T-cell (primary cell): ENCODE data around the gene CNOT9. TPM values are rescaled to one million over a fixed set of nuclear protein-coding genes. Genes with fewer than 3 reads are reported as not detected.

Experiments
- ATAC-seq, 4 experiments: fragments of 200-7000 bp in 3 of 4; fragments of 150-1000 bp in 1 of 4; cut with Tn5 transposase; replicated peaks in 1 of 4; 1 replicate in 3 of 4; 2 replicates in 1 of 4; pipeline ENCODE4 v1.10.0; 2021; ENCODE audit warnings: moderate library complexity in 3 of 4, mild to moderate bottlenecking in 2 of 4, moderate number of reproducible peaks in 1 of 4
- CTCF ChIA-PET, 2 donors: fragments of 300-600 bp; sonication (Branson Sonifier 250); formaldehyde crosslinking; loops; one replicate each; lab custom pipeline; 2022; ENCODE audit warnings: antibody characterized with exemption in 2 of 2; lab: Charles Lee
- POLR2A ChIA-PET, 2 donors: fragments of 300-600 bp; sonication (Branson Sonifier 250); formaldehyde crosslinking; loops; one replicate each; lab custom pipeline; 2022; ENCODE audit warnings: antibody characterized with exemption in 2 of 2; lab: Charles Lee
- DNase-seq, 35 experiments: peaks; one replicate each; pipeline versions ENCODE4 v3.0.0 to v3.0.0-alpha.2; 2013 to 2023
- H3K27ac ChIP-seq: one replicate; pipeline ENCODE4 v1.5.1; 2013; ENCODE audit warnings: low read length
- H3K27me3 ChIP-seq, 2 experiments: replicated peaks in 1 of 2; 1 replicate in 1 of 2; 2 replicates in 1 of 2; pipeline versions ENCODE4 v1.6.1 to v1.7.0; 2013; ENCODE audit warnings: low read length in 1 of 2, mixed read lengths in 1 of 2; ENCODE audit not compliant: control insufficient read depth in 2 of 2, insufficient read depth in 2 of 2; ENCODE audit errors: extremely low read depth in 1 of 2
- H3K36me3 ChIP-seq, 2 donors: 1 replicate in 1 of 2; 2 replicates in 1 of 2; pipeline versions ENCODE4 v1.6.1 to v1.7.0; 2013; ENCODE audit warnings: low read length in 1 of 2; ENCODE audit not compliant: control insufficient read depth in 2 of 2, insufficient read depth in 1 of 2; ENCODE audit errors: extremely low read depth in 1 of 2
- H3K4me1 ChIP-seq, 2 experiments: 1 replicate in 1 of 2; 2 replicates in 1 of 2; pipeline versions ENCODE4 v1.6.1 to v1.7.0; 2013; ENCODE audit warnings: low read length in 2 of 2, mixed read lengths in 1 of 2; ENCODE audit not compliant: insufficient read depth in 2 of 2, control insufficient read depth in 1 of 2; ENCODE audit errors: extremely low read depth in 1 of 2
- H3K4me3 ChIP-seq, 2 donors: 1 replicate in 1 of 2; 2 replicates in 1 of 2; pipeline versions ENCODE4 v1.5.1 to v1.7.0; 2013; ENCODE audit warnings: mild to moderate bottlenecking in 2 of 2, low read length in 1 of 2, moderate library complexity in 1 of 2; ENCODE audit not compliant: control insufficient read depth in 1 of 2; ENCODE audit errors: extremely low read depth in 1 of 2
- H3K9me3 ChIP-seq: 2 replicates; pipeline ENCODE4 v1.7.0; 2013
- H3K27ac Mint-ChIP-seq, 2 donors: one replicate each; pipeline ENCODE4 v1.8.0; 2020 to 2021; ENCODE audit warnings: mild to moderate bottlenecking in 2 of 2, mixed read lengths in 2 of 2
- H3K27me3 Mint-ChIP-seq, 2 donors: one replicate each; pipeline ENCODE4 v1.8.0; 2021 to 2022; ENCODE audit warnings: mixed read lengths in 2 of 2
- H3K36me3 Mint-ChIP-seq: one replicate; pipeline ENCODE4 v1.8.0; 2021; ENCODE audit warnings: mixed read lengths
- H3K4me1 Mint-ChIP-seq, 3 donors: one replicate each; pipeline ENCODE4 v1.8.0; 2020 to 2022; ENCODE audit warnings: mixed read lengths in 3 of 3, mild to moderate bottlenecking in 1 of 3
- H3K4me3 Mint-ChIP-seq, 3 donors: one replicate each; pipeline ENCODE4 v1.8.0; 2020 to 2022; ENCODE audit warnings: mild to moderate bottlenecking in 3 of 3, mixed read lengths in 3 of 3, moderate library complexity in 3 of 3
- H3K9me3 Mint-ChIP-seq, 3 donors: one replicate each; pipeline ENCODE4 v1.8.0; 2020 to 2022; ENCODE audit warnings: mixed read lengths in 3 of 3
- WGBS: methylation state at CpG from one replicate; pipeline ENCODE4 v1.1.5; 2013; ENCODE audit warnings: missing lambda C conversion rate; ENCODE audit not compliant: insufficient coverage; 5-methylcytosine and 5-hydroxymethylcytosine counted together
- total RNA-seq, 35 experiments: library from RNA in 6 of 35; stranded (reverse) in 6 of 35; fragments of 120-200 nt in 1 of 35; gene quantifications; one replicate each; pipeline versions ENCODE4 v1.2.1 to v1.2.4 and lab custom pipeline; 2013 to 2026

The CNOT9 gene
- total RNA-seq, 5 donors from 2014 or later (not counting 1 experiment from before 2014, with no cell fraction given): 44.1 to 64.2 (median 50.2) TPM

DNA sequence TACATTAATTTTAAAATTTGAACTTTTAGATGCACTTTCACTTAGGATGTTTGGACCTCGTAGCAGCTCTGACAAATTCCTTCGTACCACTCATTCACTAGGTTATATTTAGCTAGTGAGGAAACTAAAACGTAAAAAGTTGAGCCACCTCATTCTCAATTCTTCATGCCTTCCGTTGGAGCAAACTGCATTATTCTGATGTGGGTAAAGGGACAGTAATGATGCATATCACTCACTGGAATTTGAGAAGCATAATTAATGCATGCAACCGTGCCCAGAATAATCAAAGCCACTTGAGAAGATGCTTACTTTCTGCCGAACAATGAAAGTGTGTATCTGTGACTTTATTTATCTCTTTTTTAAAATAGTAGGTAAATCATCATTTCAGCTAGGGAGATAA is 2.2 kb downstream of the CNOT9 start:
- DNase-seq (no peak), ATAC-seq (no peak)
- peaks cover 0 to 21% of the 10 kb centered on the region in 2 donors for H3K36me3 ChIP-seq
- Mint-ChIP-seq H3K36me3 (peaks cover 10% of the 10 kb centered on the region), H3K27me3 (no peaks in the 10 kb centered on the region), H3K4me3 (peak overlapping the region; percentile 91 to 96 (median 96)), H3K4me1 (peaks cover 53 to 70% (median 67%) of the 10 kb centered on the region in 3 donors), H3K27ac (peak overlapping the region; percentile 71 to 100), H3K9me3 (no peaks in the 10 kb centered on the region)
- H3K27ac ChIP-seq: peak overlapping the region; percentile 98
- no CpG with 5 or more reads among the region's 6 CpGs for WGBS
- POLR2A ChIA-PET: interaction anchor here in 1 of 2 donors (0.5 kb wide), 1 partner anchor 89 kb away, joined by 3 read pairs; the partner anchor contains the start of genes BCS1L and ZNF142
- no peak overlapping the region for H3K4me3 ChIP-seq
- H3K4me1 ChIP-seq: peaks cover 23 to 24% of the 10 kb centered on the region in 2 experiments
- CTCF ChIA-PET: interaction anchor here in 1 of 2 donors (0.7 kb wide), 2 partner anchors 22 to 96 kb away, joined by 3 read pairs; no protein-coding TSS in a partner anchor
- H3K9me3 ChIP-seq: no peaks in the 10 kb centered on the region
- no peaks in the 10 kb centered on the region for H3K27me3 ChIP-seq

DNA sequence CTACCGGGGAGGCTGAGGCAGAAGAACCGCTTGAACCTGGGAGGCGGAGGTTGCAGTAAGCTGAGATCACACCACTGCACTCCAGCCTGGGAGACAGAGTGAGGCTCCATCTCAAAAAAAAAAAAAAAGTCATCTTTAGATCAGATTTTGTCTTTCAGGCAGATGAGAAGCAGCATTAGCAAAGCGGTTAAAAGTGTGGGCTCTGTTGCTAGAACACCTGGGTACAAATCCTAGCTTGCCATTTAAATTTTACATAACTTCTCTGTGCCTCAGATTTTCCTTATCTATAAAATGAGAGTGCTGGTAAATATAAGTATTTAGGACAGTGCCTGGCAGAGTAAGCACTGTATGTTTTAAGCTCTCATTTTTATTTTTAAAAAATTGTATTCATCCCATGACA is 8.2 kb downstream of the CNOT9 start:
- no peak overlapping the region for H3K27ac Mint-ChIP-seq
- ChIA-PET POLR2A (interaction anchor here in 1 of 2 donors (0.6 kb wide), 1 partner anchor 322 kb away, joined by 7 read pairs; no protein-coding TSS in a partner anchor), CTCF (interaction anchor here (0.7 to 0.9 kb wide), 4 partner anchors 173 to 334 kb away, joined by 3 to 9 read pairs (median 3); no protein-coding TSS in a partner anchor)
- H3K9me3 Mint-ChIP-seq: no peaks in the 10 kb centered on the region
- Histone ChIP-seq H3K9me3 (no peaks in the 10 kb centered on the region), H3K27ac (no peak overlapping the region), H3K4me3 (no peak overlapping the region), H3K27me3 (no peaks in the 10 kb centered on the region), H3K36me3 (peaks cover 0 to 52% of the 10 kb centered on the region in 2 donors), H3K4me1 (peaks cover 0 to 8% of the 10 kb centered on the region in 2 experiments)
- H3K27me3 Mint-ChIP-seq: no peaks in the 10 kb centered on the region
- no peak overlapping the region for H3K4me3 Mint-ChIP-seq
- peaks cover 10% of the 10 kb centered on the region for H3K36me3 Mint-ChIP-seq
- DNase-seq: no peak
- no peak for ATAC-seq
- peaks cover 28 to 54% (median 52%) of the 10 kb centered on the region in 3 donors for H3K4me1 Mint-ChIP-seq
- no CpG with 5 or more reads among the region's 4 CpGs for WGBS

- H3K4me1 ChIP-seq: peaks cover 0 to 8% of the 10 kb centered on the region in 2 experiments
- Mint-ChIP-seq H3K27ac (no peak overlapping the region), H3K4me3 (no peak overlapping the region), H3K36me3 (peaks cover 10% of the 10 kb centered on the region), H3K4me1 (peaks cover 20 to 53% (median 51%) of the 10 kb centered on the region in 3 donors), H3K27me3 (no peaks in the 10 kb centered on the region), H3K9me3 (no peaks in the 10 kb centered on the region)
- DNase-seq (no peak), ATAC-seq (no peak)
- H3K36me3 ChIP-seq: peaks cover 0 to 51% of the 10 kb centered on the region in 2 donors
- no peaks in the 10 kb centered on the region for H3K27me3 ChIP-seq
- POLR2A ChIA-PET: interaction anchor here in 1 of 2 donors (0.6 kb wide), 1 partner anchor 810 kb away, joined by 3 read pairs; no protein-coding TSS in a partner anchor
- CTCF ChIA-PET: interaction anchor here (0.7 to 0.9 kb wide), 4 partner anchors 174 to 334 kb away, joined by 3 to 9 read pairs (median 3); no protein-coding TSS in a partner anchor
- no peak overlapping the region for H3K4me3 ChIP-seq
- H3K9me3 ChIP-seq: no peaks in the 10 kb centered on the region
- WGBS: 93% methylated on average over 2 of the region's 3 CpGs
- H3K27ac ChIP-seq: no peak overlapping the region
These were observed 9.0 kb downstream of the CNOT9 start for GRCh38 chr2:218577482-218578220.

DNA sequence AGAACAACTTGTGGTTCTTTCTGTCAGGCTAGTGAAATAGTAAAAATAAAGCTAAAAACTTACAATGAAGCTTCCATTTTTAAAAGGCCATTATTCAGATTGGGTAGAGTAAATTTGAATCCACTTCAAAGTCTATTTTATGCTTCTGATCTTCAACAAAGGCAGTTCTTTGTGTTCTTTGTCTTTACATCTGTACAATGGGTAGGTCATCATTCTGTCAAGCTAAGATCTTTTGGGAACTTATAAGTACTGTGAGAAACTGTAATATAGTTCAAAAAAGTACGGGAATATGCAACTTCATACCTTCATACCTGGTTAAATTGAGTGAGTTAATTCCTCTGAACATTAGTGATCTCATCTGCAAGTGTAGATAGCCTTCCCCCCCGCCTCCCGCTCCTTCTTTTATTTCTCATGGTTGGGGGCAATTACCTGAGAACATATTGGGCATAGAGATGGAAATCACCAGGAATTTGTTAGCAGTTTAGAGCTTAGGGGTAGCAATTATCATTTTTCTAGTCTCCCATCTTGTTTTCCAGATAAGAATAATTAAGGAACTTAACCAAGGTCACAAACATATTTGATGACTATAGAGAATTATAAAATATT is 9.7 kb downstream of the CNOT9 start:
- Histone ChIP-seq H3K36me3 (peaks cover 0 to 57% of the 10 kb centered on the region in 2 donors), H3K4me1 (peaks cover 0 to 8% of the 10 kb centered on the region in 2 experiments), H3K27me3 (no peaks in the 10 kb centered on the region), H3K27ac (no peak overlapping the region), H3K9me3 (no peaks in the 10 kb centered on the region), H3K4me3 (no peak overlapping the region)
- Mint-ChIP-seq H3K27me3 (no peaks in the 10 kb centered on the region), H3K4me1 (peaks cover 18 to 55% (median 45%) of the 10 kb centered on the region in 3 donors), H3K4me3 (no peak overlapping the region), H3K9me3 (no peaks in the 10 kb centered on the region), H3K36me3 (peaks cover 16% of the 10 kb centered on the region), H3K27ac (no peak overlapping the region)
- ChIA-PET POLR2A (no interaction called here), CTCF (no interaction called here)
- no CpG with 5 or more reads among the region's 3 CpGs for WGBS
- no peak for ATAC-seq
- DNase-seq: no peak

- DNase-seq: no peak
- Mint-ChIP-seq H3K27ac (no peak overlapping the region), H3K27me3 (no peaks in the 10 kb centered on the region), H3K4me3 (no peak overlapping the region), H3K4me1 (peaks cover 18 to 34% (median 27%) of the 10 kb centered on the region in 3 donors), H3K36me3 (peaks cover 35% of the 10 kb centered on the region), H3K9me3 (no peaks in the 10 kb centered on the region)
- H3K4me1 ChIP-seq: peaks cover 0 to 6% of the 10 kb centered on the region in 2 experiments
- no peaks in the 10 kb centered on the region for H3K27me3 ChIP-seq
- no peak overlapping the region for H3K27ac ChIP-seq
- no peak overlapping the region for H3K4me3 ChIP-seq
- ATAC-seq: no peak
- POLR2A ChIA-PET: interaction anchor here (0.6 kb wide), 2 partner anchors 14 to 312 kb away, joined by 3 read pairs; partner anchors contain the start of genes PNKD (in 1 of the 2) and USP37 (in 1 of the 2)
- no CpG with 5 or more reads among the region's 7 CpGs for WGBS
- H3K36me3 ChIP-seq: peaks cover 0 to 73% of the 10 kb centered on the region in 2 donors
- H3K9me3 ChIP-seq: no peaks in the 10 kb centered on the region
- CTCF ChIA-PET: no interaction called here
These were observed 13.4 kb downstream of the CNOT9 start for GRCh38 chr2:218582076-218582475.
